Measurements from ENCODE around the gene COQ5. TPM values are rescaled to one million over a fixed set of nuclear protein-coding genes. Genes with fewer than 3 reads are reported as not detected.

Gene COQ5
- total RNA-seq, 2 experiments from 2014 or later, result 28.6 to 30.6 TPM

DNA sequence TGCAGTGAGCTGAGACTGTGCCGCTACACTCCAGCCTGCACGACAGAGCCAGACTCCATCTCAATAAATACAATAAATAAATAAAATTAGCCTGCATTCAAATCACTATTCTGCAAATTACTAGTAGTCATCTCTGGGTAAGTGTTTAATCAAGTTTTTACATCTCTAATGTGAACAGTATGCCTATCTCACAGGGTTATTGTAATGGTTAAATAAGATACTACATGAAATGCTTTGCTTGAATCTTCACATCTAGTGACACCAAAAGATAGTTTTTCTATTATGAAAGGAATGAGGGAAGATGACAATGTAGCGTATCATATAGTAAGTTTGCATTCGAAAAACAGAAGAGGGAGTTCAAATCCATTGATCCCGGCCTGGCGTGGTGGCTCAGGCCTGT, 61.5 kb downstream of the COQ5 start:
- DNase-seq, result no peak
- Mint-ChIP-seq H3K9me3 (ENCODE audit: insufficient read depth) (no peaks in the 10 kb centered on the region), H3K36me3 (ENCODE audit: low read depth) (peaks cover 51% of the 10 kb centered on the region), H3K27me3 (ENCODE audit: low read depth) (no peaks in the 10 kb centered on the region), H3K4me1 (ENCODE audit: low read depth) (peaks cover 40% of the 10 kb centered on the region), H3K4me3 (peak overlapping the region; percentile 96), H3K27ac (no peak overlapping the region)
- ChIA-PET CTCF (interaction anchor here (0.7 to 4.7 kb wide), 12 partner anchors 15 to 113 kb away, joined by 3 to 27 read pairs (median 7); partner anchors contain the start of genes DYNLL1, GATC and TRIAP1), POLR2A (interaction anchor here (4.0 kb wide), 1 partner anchor 175 kb away, joined by 27 read pairs; the partner anchor contains the start of genes RNU4-1 and RNU4-2)
- no peak for ATAC-seq

DNA sequence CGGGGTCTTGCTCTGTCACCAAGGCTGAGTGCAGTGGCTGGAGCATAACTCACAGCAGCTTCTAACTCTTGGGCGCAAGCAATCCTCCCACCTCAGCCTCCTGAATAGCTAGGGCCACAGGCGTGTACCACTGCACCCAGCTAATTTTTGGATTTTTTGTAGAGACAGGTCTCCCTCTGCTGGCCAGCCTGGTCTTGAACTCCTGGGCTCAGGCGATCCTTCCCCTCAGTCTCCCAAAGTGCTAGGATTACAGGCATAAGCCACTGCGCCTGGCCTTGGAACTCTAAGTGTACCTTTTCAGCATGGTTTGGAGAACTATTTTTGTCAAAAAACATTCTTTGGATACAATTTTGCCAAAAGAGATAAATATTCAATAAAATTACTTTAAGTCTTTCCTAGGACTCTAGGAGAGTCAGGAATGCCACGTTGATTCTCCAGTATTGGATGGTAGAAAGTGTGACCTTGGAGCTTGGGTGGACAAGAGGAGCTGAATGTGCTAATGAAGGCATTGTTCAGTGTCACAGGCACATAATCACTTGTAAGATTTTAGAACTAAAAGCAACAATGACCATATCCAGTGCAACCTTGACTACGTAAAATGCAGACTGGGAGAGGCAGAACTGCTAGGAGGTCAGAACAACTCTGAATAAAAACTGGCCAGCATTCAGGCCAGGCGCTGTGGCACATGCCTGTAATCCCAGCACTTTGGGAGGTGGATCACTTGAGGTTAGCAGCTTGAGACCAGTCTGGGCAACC, 62.2 kb downstream of the COQ5 start:
- ATAC-seq, result no peak
- Mint-ChIP-seq H3K27ac (no peak overlapping the region), H3K36me3 (ENCODE audit: low read depth) (peaks cover 58% of the 10 kb centered on the region)

GRCh38 chr12:120465756-120466155, 63.2 kb downstream of the COQ5 start:
- H3K9me3 Mint-ChIP-seq (ENCODE audit: insufficient read depth), result no peaks in the 10 kb centered on the region
- ChIA-PET POLR2A (interaction anchor here (0.8 kb wide), 1 partner anchor 36 kb away, joined by 3 read pairs; no protein-coding TSS in a partner anchor), CTCF (interaction anchor here (0.8 to 4.7 kb wide), 16 partner anchors 9 to 109 kb away, joined by 3 to 27 read pairs (median 6); partner anchors contain the start of genes GATC and TRIAP1)
- H3K4me1 Mint-ChIP-seq (ENCODE audit: low read depth), result peaks cover 33% of the 10 kb centered on the region
- ATAC-seq (no peak), DNase-seq (no peak)
- H3K27me3 Mint-ChIP-seq (ENCODE audit: low read depth), result no peaks in the 10 kb centered on the region
- H3K36me3 Mint-ChIP-seq (ENCODE audit: low read depth), result peaks cover 63% of the 10 kb centered on the region
- no peak overlapping the region for H3K4me3 Mint-ChIP-seq
- H3K27ac Mint-ChIP-seq, result no peak overlapping the region

More for the DNA sequence above, 62.2 kb downstream of the COQ5 start:
- ChIA-PET POLR2A (interaction anchor here (0.7 to 0.8 kb wide), 3 partner anchors 11 to 102 kb away, joined by 3 to 7 read pairs (median 3); no protein-coding TSS in a partner anchor), CTCF (interaction anchor here (0.6 to 4.7 kb wide), 21 partner anchors 9 to 131 kb away, joined by 3 to 27 read pairs (median 6); partner anchors contain the start of genes DYNLL1, GATC and TRIAP1)
- H3K9me3 Mint-ChIP-seq (ENCODE audit: insufficient read depth), result no peaks in the 10 kb centered on the region
- DNase-seq, result peak; percentile 60
- peaks cover 40% of the 10 kb centered on the region for H3K4me1 Mint-ChIP-seq (ENCODE audit: low read depth)
- H3K4me3 Mint-ChIP-seq, result no peak overlapping the region
- H3K27me3 Mint-ChIP-seq (ENCODE audit: low read depth), result no peaks in the 10 kb centered on the region

DNA sequence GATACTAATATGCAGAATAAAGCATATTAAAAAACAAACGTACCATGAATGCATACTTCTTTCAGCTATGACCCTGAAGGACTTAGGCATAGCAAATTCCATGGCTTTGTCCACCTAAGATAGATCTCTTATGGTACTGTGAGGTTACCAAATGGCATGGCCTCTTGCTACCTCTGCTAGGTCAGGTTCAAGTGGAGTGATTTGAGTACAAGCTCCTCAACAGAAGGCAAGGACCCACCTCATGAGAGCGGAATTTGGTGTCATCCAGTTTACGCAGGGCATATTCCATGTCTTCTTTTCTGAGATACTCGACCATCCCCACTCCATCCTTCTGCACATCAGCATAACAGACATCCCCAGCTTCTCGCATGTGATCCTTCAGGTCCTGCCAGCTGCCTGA, 65.2 kb downstream of the COQ5 start:
- H3K27me3 Mint-ChIP-seq (ENCODE audit: low read depth), result no peaks in the 10 kb centered on the region
- ATAC-seq (no peak), DNase-seq (no peak)
- H3K27ac Mint-ChIP-seq, result no peak overlapping the region
- H3K4me3 Mint-ChIP-seq, result no peak overlapping the region
- H3K4me1 Mint-ChIP-seq (ENCODE audit: low read depth), result peaks cover 26% of the 10 kb centered on the region
- H3K9me3 Mint-ChIP-seq (ENCODE audit: insufficient read depth), result no peaks in the 10 kb centered on the region
- ChIA-PET CTCF (interaction anchor here (0.8 to 2.1 kb wide), 7 partner anchors 7 to 161 kb away, joined by 3 to 7 read pairs (median 3); partner anchors contain the start of gene SIRT4), POLR2A (interaction anchor here (0.6 to 1.1 kb wide), 3 partner anchors 10 to 118 kb away, joined by 3 read pairs; partner anchors contain the start of gene POP5)
- H3K36me3 Mint-ChIP-seq (ENCODE audit: low read depth), result peaks cover 81% of the 10 kb centered on the region

DNA sequence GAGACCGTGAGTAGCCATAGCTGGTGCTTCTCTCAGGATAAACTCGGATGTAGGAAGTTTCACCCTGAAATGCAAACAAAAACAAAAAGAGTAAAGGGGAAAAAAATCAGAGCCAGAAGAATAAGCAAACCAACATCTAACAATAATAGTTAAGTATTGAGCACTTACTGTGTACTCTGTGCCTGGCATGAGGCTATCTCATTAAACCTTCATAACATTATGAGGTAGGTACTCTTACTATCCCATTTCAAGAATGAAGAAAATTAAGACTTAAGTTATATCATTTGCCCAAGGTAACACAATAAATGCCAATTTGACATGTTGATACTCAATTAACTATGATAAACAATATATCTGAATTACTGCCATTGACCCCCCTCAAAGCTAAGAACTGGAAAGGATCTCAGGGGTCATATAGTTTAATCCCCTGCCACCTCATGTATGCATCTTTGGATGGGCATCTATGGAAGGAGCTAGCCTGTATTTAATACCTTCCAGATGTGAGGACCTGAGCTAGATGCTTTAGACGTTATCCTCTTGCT, 66.8 kb downstream of the COQ5 start:
- POLR2A ChIA-PET, result interaction anchor here (0.8 kb wide), 1 partner anchor 16 kb away, joined by 4 read pairs; the partner anchor contains the start of genes GATC and TRIAP1
- Mint-ChIP-seq H3K27me3 (ENCODE audit: low read depth) (no peaks in the 10 kb centered on the region), H3K4me3 (no peak overlapping the region), H3K36me3 (ENCODE audit: low read depth) (peaks cover 75% of the 10 kb centered on the region), H3K4me1 (ENCODE audit: low read depth) (peaks cover 15% of the 10 kb centered on the region), H3K27ac (no peak overlapping the region), H3K9me3 (ENCODE audit: insufficient read depth) (no peaks in the 10 kb centered on the region)
- CTCF ChIA-PET, result interaction anchor here (1.3 to 1.6 kb wide), 2 partner anchors 9 to 22 kb away, joined by 3 to 6 read pairs; no protein-coding TSS in a partner anchor
- no peak for ATAC-seq
- no peak for DNase-seq

DNA sequence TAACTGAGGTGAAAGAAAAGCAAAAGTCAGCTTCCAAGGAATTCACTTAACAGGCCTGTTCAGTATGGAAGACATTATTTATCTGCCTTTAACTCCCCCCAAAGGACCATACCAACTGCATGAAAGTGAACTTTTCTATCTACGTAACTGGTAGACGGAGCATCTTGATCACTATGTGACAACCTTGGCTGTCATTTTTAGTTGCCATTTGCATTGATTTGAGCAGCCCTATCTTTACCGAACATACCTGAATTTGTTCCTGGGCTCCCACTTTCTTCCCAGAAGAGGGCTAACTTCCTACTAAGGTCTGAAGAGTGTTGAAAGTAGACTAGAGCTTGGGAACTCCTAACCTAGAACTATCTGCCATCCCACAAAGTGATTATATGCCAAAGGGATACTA, 68.8 kb downstream of the COQ5 start:
- ATAC-seq, result no peak
- Mint-ChIP-seq H3K27ac (no peak overlapping the region), H3K36me3 (ENCODE audit: low read depth) (peaks cover 77% of the 10 kb centered on the region), H3K27me3 (ENCODE audit: low read depth) (no peaks in the 10 kb centered on the region), H3K4me3 (no peak overlapping the region), H3K9me3 (ENCODE audit: insufficient read depth) (no peaks in the 10 kb centered on the region), H3K4me1 (ENCODE audit: low read depth) (no peaks in the 10 kb centered on the region)
- CTCF ChIA-PET, result interaction anchor here (1.2 to 3.2 kb wide), 2 partner anchors 9 to 19 kb away, joined by 4 to 17 read pairs; partner anchors contain the start of gene SRSF9
- POLR2A ChIA-PET, result no interaction called here
- no peak for DNase-seq

DNA sequence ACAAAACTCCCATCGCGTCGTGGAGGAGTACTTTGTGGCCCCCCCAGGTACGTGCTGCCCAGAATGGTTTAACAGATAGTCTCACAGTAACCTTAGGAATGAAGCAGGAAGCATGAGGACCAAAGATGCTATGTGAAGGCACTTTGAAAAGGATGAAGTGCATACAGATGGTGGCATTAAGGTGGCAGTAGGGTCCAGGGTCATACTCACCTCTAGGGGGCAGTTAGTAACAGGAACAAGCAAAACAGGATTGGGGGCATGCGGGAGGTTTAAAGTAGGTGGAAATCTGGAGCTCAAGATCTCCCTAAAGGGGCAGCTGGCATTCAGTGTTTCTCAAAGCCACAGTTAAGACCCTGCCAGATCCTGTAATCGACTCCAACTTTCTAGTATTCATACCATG, 71.8 kb downstream of the COQ5 start:
- H3K36me3 Mint-ChIP-seq (ENCODE audit: low read depth), result peaks cover 63% of the 10 kb centered on the region
- H3K27ac Mint-ChIP-seq, result no peak overlapping the region
- no peaks in the 10 kb centered on the region for H3K27me3 Mint-ChIP-seq (ENCODE audit: low read depth)
- ATAC-seq, result no peak
- no peak overlapping the region for H3K4me3 Mint-ChIP-seq
- H3K4me1 Mint-ChIP-seq (ENCODE audit: low read depth), result no peaks in the 10 kb centered on the region
- no peaks in the 10 kb centered on the region for H3K9me3 Mint-ChIP-seq (ENCODE audit: insufficient read depth)
- ChIA-PET POLR2A (no interaction called here), CTCF (interaction anchor here (0.7 to 4.0 kb wide), 10 partner anchors 9 to 133 kb away, joined by 3 to 18 read pairs (median 7); partner anchors contain the start of genes COX6A1, GATC, SRSF9 and TRIAP1)
- no peak for DNase-seq

- CTCF ChIA-PET, result interaction anchor here (1.4 to 2.9 kb wide), 3 partner anchors 12 to 15 kb away, joined by 4 to 18 read pairs (median 10); partner anchors contain the start of gene SRSF9
- peaks cover 56% of the 10 kb centered on the region for H3K36me3 Mint-ChIP-seq (ENCODE audit: low read depth)
- DNase-seq (no peak), ATAC-seq (no peak)
- H3K27ac Mint-ChIP-seq, result no peak overlapping the region
- no peaks in the 10 kb centered on the region for H3K27me3 Mint-ChIP-seq (ENCODE audit: low read depth)
- no peak overlapping the region for H3K4me3 Mint-ChIP-seq
- no peaks in the 10 kb centered on the region for H3K9me3 Mint-ChIP-seq (ENCODE audit: insufficient read depth)
- POLR2A ChIA-PET, result interaction anchor here (0.6 kb wide), 1 partner anchor 11 kb away, joined by 7 read pairs; no protein-coding TSS in a partner anchor
- H3K4me1 Mint-ChIP-seq (ENCODE audit: low read depth), result no peaks in the 10 kb centered on the region
These were observed 73.7 kb downstream of the COQ5 start for GRCh38 chr12:120455302-120455701.

GRCh38 chr12:120453977-120454376, 75.0 kb downstream of the COQ5 start:
- Mint-ChIP-seq H3K9me3 (ENCODE audit: insufficient read depth) (no peaks in the 10 kb centered on the region), H3K27ac (no peak overlapping the region), H3K36me3 (ENCODE audit: low read depth) (peaks cover 49% of the 10 kb centered on the region), H3K4me1 (ENCODE audit: low read depth) (peaks cover 4% of the 10 kb centered on the region), H3K4me3 (no peak overlapping the region), H3K27me3 (ENCODE audit: low read depth) (no peaks in the 10 kb centered on the region)
- ATAC-seq, result peak; percentile 83
- peak; percentile 46 for DNase-seq
- ChIA-PET POLR2A (interaction anchor here (0.8 to 1.0 kb wide), 2 partner anchors 9 to 162 kb away, joined by 3 to 4 read pairs; partner anchors contain the start of gene RNU4-2), CTCF (interaction anchor here (0.6 to 2.9 kb wide), 8 partner anchors 9 to 226 kb away, joined by 3 to 18 read pairs (median 9); partner anchors contain the start of genes COX6A1 and SRSF9)
